HG03175 (cell line): ENCODE measurements around the gene METTL6.
"Not testable (repeated sequence)": the region's sequence is repeated elsewhere in the genome, so short reads cannot be mapped to it uniquely, and the experiment has no call there.

Experiments
- ATAC-seq: cut with Tn5 transposase; IDR thresholded peaks from one replicate; pipeline ENCODE4 v1.9.1; 2021; ENCODE audit warnings: mild to moderate bottlenecking, moderate library complexity; ENCODE audit not compliant: unreplicated experiment

METTL6 gene

GRCh38 chr3:15405448-15406050, 21.8 kb downstream of the METTL6 start:
- no peak for ATAC-seq

- no peak for ATAC-seq
These were observed 22.6 kb downstream of the METTL6 start for GRCh38 chr3:15404767-15405166.

- no peak for ATAC-seq
These were observed 23.4 kb downstream of the METTL6 start for GRCh38 chr3:15403965-15404364.

GRCh38 chr3:15403495-15403894, 23.8 kb downstream of the METTL6 start:
- no peak for ATAC-seq

- ATAC-seq: no peak
These were observed 25.4 kb downstream of the METTL6 start for GRCh38 chr3:15401936-15402335.

- no peak for ATAC-seq
These were observed 27.4 kb downstream of the METTL6 start for GRCh38 chr3:15399970-15400369.

- not testable (repeated sequence) for ATAC-seq
These were observed 28.6 kb downstream of the METTL6 start for GRCh38 chr3:15398731-15399133.

- not testable (repeated sequence) for ATAC-seq
These were observed 34.1 kb downstream of the METTL6 start for GRCh38 chr3:15393252-15393651.

GRCh38 chr3:15391007-15391406, 36.3 kb downstream of the METTL6 start:
- no peak for ATAC-seq

GRCh38 chr3:15390460-15390859, 36.9 kb downstream of the METTL6 start:
- no peak for ATAC-seq

GRCh38 chr3:15388335-15388734, 39.0 kb downstream of the METTL6 start:
- ATAC-seq: not testable (repeated sequence)

- no peak for ATAC-seq
These were observed 39.6 kb downstream of the METTL6 start for GRCh38 chr3:15387735-15388134.

GRCh38 chr3:15387171-15387581, 40.2 kb downstream of the METTL6 start:
- no peak for ATAC-seq

- not testable (repeated sequence) for ATAC-seq
These were observed 40.7 kb downstream of the METTL6 start for GRCh38 chr3:15386654-15386955.

- ATAC-seq: no peak
These were observed 41.3 kb downstream of the METTL6 start for GRCh38 chr3:15385901-15386653.

- peak; percentile 9 for ATAC-seq
These were observed 42.1 kb downstream of the METTL6 start for GRCh38 chr3:15385238-15385695.

- peak; percentile 93 for ATAC-seq
These were observed 42.7 kb downstream of the METTL6 start for GRCh38 chr3:15384510-15385237.

- ATAC-seq: no peak
These were observed 44.9 kb downstream of the METTL6 start for GRCh38 chr3:15382405-15382923.

- no peak for ATAC-seq
These were observed 46.1 kb downstream of the METTL6 start for GRCh38 chr3:15380980-15381890.

GRCh38 chr3:15377961-15378791, 49.2 kb downstream of the METTL6 start:
- ATAC-seq: peak; percentile 91
